Vagina (tissue), 2 donors: ENCODE results near the gene DMD. TPM values are rescaled to one million over a fixed set of nuclear protein-coding genes. Genes with fewer than 3 reads are reported as not detected.

Experiments
- DNase-seq, 2 donors: peaks; one replicate each; pipeline ENCODE4 v3.0.0-alpha.2; 2017; ENCODE audit errors: extremely low spot score in 2 of 2
- H3K27ac ChIP-seq: fragments of 200-600 bp; sonication (generic); one replicate; pipeline ENCODE4 v1.5.1; 2019
- H3K27me3 ChIP-seq: fragments of 200-600 bp; sonication (generic); one replicate; pipeline ENCODE4 v1.5.1; 2019
- H3K36me3 ChIP-seq, 2 donors: fragments of 200-600 bp; sonication (generic); one replicate each; pipeline ENCODE4 v1.5.1; 2017 to 2019
- H3K4me1 ChIP-seq: fragments of 200-600 bp; sonication (generic); one replicate; pipeline ENCODE4 v1.5.1; 2019
- H3K4me3 ChIP-seq, 2 donors: fragments of 200-600 bp; sonication (generic); 1 replicate in 1 of 2; 2 replicates in 1 of 2; pipeline ENCODE4 v1.5.1; 2016 to 2019
- H3K9me3 ChIP-seq: fragments of 200-600 bp; sonication (generic); one replicate; pipeline ENCODE4 v1.5.1; 2019
- CTCF ChIP-seq, 3 experiments: fragments of 450-650 bp in 2 of 3; fragments of 200-600 bp in 1 of 3; sonication (generic) in 1 of 3; IDR thresholded peaks; one replicate each; pipeline ENCODE4 v1.5.1; 2017 to 2019; ENCODE audit warnings: antibody characterized with exemption in 3 of 3, mild to moderate bottlenecking in 2 of 3, moderate library complexity in 2 of 3
- POLR2A ChIP-seq, 2 donors: fragments of 450-650 bp; IDR thresholded peaks; one replicate each; pipeline ENCODE4 v1.6.1; 2017; ENCODE audit warnings: antibody characterized with exemption in 2 of 2, mild to moderate bottlenecking in 2 of 2, moderate library complexity in 2 of 2
- POLR2AphosphoS5 ChIP-seq, 2 donors: sonication (generic); formaldehyde crosslinking; IDR thresholded peaks; one replicate each; pipeline ENCODE4 v1.9.0; 2017; ENCODE audit warnings: antibody characterized with exemption in 2 of 2, mild to moderate bottlenecking in 2 of 2, low read depth in 1 of 2; ENCODE audit not compliant: insufficient read depth in 1 of 2
- intact Hi-C: fragments of 100-400 bp; cut with DNase I; formaldehyde crosslinking; loops from one replicate; pipeline ENCODE4 v1.15.1; 2023
- total RNA-seq: library from RNA; depleted of rRNA; stranded (reverse); fragments of >200 nt; gene quantifications from one replicate; pipeline ENCODE4 v1.2.3, GENCODE V29; 2016

Gene DMD
- total RNA-seq, 1 donor from 2014 or later, result 25.8 TPM

GRCh38 chrX:33178690-33179089, 32.7 kb downstream of the DMD start:
- Histone ChIP-seq H3K9me3 (no peaks in the 10 kb centered on the region), H3K4me3 (no peak overlapping the region), H3K27ac (no peak overlapping the region), H3K27me3 (no peaks in the 10 kb centered on the region), H3K4me1 (no peaks in the 10 kb centered on the region), H3K36me3 (no peaks in the 10 kb centered on the region)
- intact Hi-C loops, result no loop called here
- TF ChIP-seq POLR2AphosphoS5 (IDR thresholded peaks at IDR 0.05; ENCODE audit: insufficient read depth in 1 of 2, low read depth in 1 of 2) (no peak), POLR2A (IDR thresholded peaks at IDR 0.05) (no peak), CTCF (IDR thresholded peaks at IDR 0.05) (no peak)
- no peak for DNase-seq

GRCh38 chrX:33178218-33178617, 33.1 kb downstream of the DMD start:
- Histone ChIP-seq H3K36me3 (no peaks in the 10 kb centered on the region), H3K4me1 (no peaks in the 10 kb centered on the region), H3K4me3 (no peak overlapping the region), H3K27me3 (no peaks in the 10 kb centered on the region), H3K9me3 (no peaks in the 10 kb centered on the region), H3K27ac (no peak overlapping the region)
- no peak for DNase-seq
- no peak for TF ChIP-seq CTCF (IDR thresholded peaks at IDR 0.05)
- no peak for TF ChIP-seq POLR2AphosphoS5 (IDR thresholded peaks at IDR 0.05; ENCODE audit: insufficient read depth in 1 of 2, low read depth in 1 of 2)
- no peak for TF ChIP-seq POLR2A (IDR thresholded peaks at IDR 0.05)
- intact Hi-C loops, result no loop called here

GRCh38 chrX:33175201-33175600, 36.1 kb downstream of the DMD start:
- H3K9me3 ChIP-seq, result no peaks in the 10 kb centered on the region
- no peaks in the 10 kb centered on the region for H3K4me1 ChIP-seq
- no peak overlapping the region for H3K27ac ChIP-seq
- intact Hi-C loops, result no loop called here
- TF ChIP-seq POLR2A (IDR thresholded peaks at IDR 0.05) (no peak), CTCF (IDR thresholded peaks at IDR 0.05) (no peak), POLR2AphosphoS5 (IDR thresholded peaks at IDR 0.05; ENCODE audit: insufficient read depth in 1 of 2, low read depth in 1 of 2) (no peak)
- no peaks in the 10 kb centered on the region for H3K36me3 ChIP-seq
- no peak for DNase-seq
- H3K4me3 ChIP-seq, result no peak overlapping the region
- no peaks in the 10 kb centered on the region for H3K27me3 ChIP-seq

DNA sequence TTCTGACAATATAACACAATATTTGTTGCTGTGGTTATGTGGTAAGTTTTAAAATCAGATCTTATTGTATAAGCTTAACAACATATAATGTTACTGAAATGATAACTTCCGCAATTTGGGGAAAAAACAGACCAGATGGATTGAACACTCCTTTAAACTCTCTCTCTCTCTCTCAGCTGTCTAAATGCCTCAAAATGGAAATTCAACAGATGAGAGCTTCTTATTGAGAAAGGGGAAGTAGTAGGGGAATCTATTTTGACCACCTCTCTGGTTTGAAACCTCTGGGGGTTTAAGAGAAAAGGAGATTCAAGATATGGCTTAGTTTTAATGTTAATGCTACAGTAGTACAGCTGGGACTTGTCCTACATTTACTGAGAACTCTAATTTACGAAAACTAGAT, 40.3 kb downstream of the DMD start:
- Histone ChIP-seq H3K27me3 (no peaks in the 10 kb centered on the region), H3K4me1 (no peaks in the 10 kb centered on the region), H3K4me3 (no peak overlapping the region), H3K9me3 (no peaks in the 10 kb centered on the region), H3K36me3 (no peaks in the 10 kb centered on the region), H3K27ac (no peak overlapping the region)
- TF ChIP-seq CTCF (IDR thresholded peaks at IDR 0.05) (no peak), POLR2AphosphoS5 (IDR thresholded peaks at IDR 0.05; ENCODE audit: insufficient read depth in 1 of 2, low read depth in 1 of 2) (no peak), POLR2A (IDR thresholded peaks at IDR 0.05) (no peak)
- intact Hi-C loops, result no loop called here
- no peak for DNase-seq

- TF ChIP-seq CTCF (IDR thresholded peaks at IDR 0.05) (no peak), POLR2A (IDR thresholded peaks at IDR 0.05) (no peak), POLR2AphosphoS5 (IDR thresholded peaks at IDR 0.05; ENCODE audit: insufficient read depth in 1 of 2, low read depth in 1 of 2) (no peak)
- intact Hi-C loops, result no loop called here
These were observed 49.5 kb downstream of the DMD start for GRCh38 chrX:33161829-33162228.

More at GRCh38 chrX:33161829-33162228, 49.5 kb downstream of the DMD start:
- DNase-seq, result no peak
- no peak overlapping the region for H3K27ac ChIP-seq
- H3K9me3 ChIP-seq, result no peaks in the 10 kb centered on the region
- no peak overlapping the region for H3K4me3 ChIP-seq
- no peaks in the 10 kb centered on the region for H3K4me1 ChIP-seq
- H3K36me3 ChIP-seq, result no peaks in the 10 kb centered on the region
- H3K27me3 ChIP-seq, result no peaks in the 10 kb centered on the region
